ENCODE results near the gene SPATA2L.

SPATA2L gene

GRCh38 chr16:89709716-89710432 lies 8.4 kb upstream of the SPATA2L start:
- DNase-seq (ENCODE audit: extremely low read depth, low read depth): no peak
- TF ChIP-seq CTCF (IDR thresholded peaks at IDR 0.05; ENCODE audit: low read depth, low read length): no peak

- TF ChIP-seq CTCF (IDR thresholded peaks at IDR 0.05; ENCODE audit: low read depth, low read length): no peak
- DNase-seq (ENCODE audit: extremely low read depth, low read depth): no peak
Observed at GRCh38 chr16:89709166-89709565, 7.7 kb upstream of the SPATA2L start.

GRCh38 chr16:89708481-89708931 lies 7.0 kb upstream of the SPATA2L start:
- no peak for DNase-seq (ENCODE audit: extremely low read depth, low read depth)
- no peak for TF ChIP-seq CTCF (IDR thresholded peaks at IDR 0.05; ENCODE audit: low read depth, low read length)

- DNase-seq (ENCODE audit: extremely low read depth, low read depth): no peak
- no peak for TF ChIP-seq CTCF (IDR thresholded peaks at IDR 0.05; ENCODE audit: low read depth, low read length)
Observed at GRCh38 chr16:89707695-89708094, 6.2 kb upstream of the SPATA2L start.

GRCh38 chr16:89706518-89707260 lies 5.2 kb upstream of the SPATA2L start:
- DNase-seq (ENCODE audit: extremely low read depth, low read depth): no peak
- TF ChIP-seq CTCF (IDR thresholded peaks at IDR 0.05; ENCODE audit: low read depth, low read length): no peak

GRCh38 chr16:89705006-89705405 lies 3.5 kb upstream of the SPATA2L start:
- no peak for DNase-seq (ENCODE audit: extremely low read depth, low read depth)
- TF ChIP-seq CTCF (IDR thresholded peaks at IDR 0.05; ENCODE audit: low read depth, low read length): no peak

- no peak for DNase-seq (ENCODE audit: extremely low read depth, low read depth)
Observed at GRCh38 chr16:89704281-89704680, 2.8 kb upstream of the SPATA2L start.

More at GRCh38 chr16:89704281-89704680, 2.8 kb upstream of the SPATA2L start:
- TF ChIP-seq CTCF (IDR thresholded peaks at IDR 0.05; ENCODE audit: low read depth, low read length): no peak; the same call in 1 of the 2 replicates
